PFSK-1 (cell line): ENCODE measurements around the gene NUBP1.

ENCODE experiments used
- SIN3A ChIP-seq: IDR thresholded peaks from 2 replicates; pipeline ENCODE4 v1.6.1; 2012; ENCODE audit warnings: mild to moderate bottlenecking, low read length, moderate library complexity, borderline replicate concordance; ENCODE audit not compliant: insufficient read depth

Gene NUBP1

DNA sequence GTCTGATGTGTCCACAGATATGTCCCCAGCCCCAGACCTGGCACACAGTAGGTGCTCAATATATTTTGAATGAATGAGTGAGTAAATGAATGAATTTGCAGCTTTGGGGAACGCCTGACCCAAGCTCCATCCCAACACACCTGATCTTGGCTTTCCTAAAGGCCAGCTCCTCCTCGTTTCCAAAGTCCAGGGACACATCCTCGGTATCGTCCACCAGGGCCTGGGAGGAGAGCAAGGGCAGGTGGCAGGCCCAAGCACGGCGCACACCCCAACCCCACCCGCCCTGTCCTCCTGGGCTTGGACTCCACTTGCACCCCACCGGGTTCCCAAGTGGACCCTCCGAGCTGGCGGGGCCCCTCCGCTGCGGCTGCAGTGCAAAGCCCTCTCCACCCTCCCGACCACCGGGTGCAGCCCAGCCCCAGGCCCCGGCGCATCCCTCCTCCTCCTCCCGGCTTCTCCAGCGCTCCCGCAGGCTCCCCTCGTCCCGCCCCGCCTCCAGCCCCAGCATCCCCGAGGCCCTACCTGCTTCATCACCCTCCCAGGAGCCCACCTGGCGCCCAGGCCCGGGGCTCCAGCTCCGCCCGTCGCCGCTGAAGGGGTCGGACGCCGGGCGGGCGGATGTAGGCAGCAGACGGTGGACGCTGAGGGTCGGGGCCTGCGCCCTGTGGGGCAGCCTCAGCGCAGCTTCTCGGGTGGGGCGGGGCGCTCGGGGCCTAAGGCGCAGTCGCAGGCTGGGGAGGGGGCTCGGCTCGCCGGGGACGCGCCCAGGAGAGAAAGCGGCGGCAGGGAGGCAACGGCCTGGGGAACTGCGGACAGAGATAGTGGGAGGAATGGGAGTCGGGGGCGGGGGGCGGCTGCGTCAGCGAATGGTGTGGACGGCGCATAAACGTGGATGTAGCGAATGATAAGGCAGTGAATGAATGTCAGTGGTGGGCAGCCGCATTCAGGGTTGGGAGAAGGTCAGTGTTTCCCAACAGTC is 74.6 kb downstream of the NUBP1 start, which contains the start of gene TVP23A:
Gene TVP23A, minus strand, starts transcription at position 832 of the 979 bp plus-strand sequence. Its CDS starts 301 bp downstream, at position 531.
- no peak for TF ChIP-seq SIN3A
